Neutrophil (primary cell): ENCODE measurements around the gene ASB6.

ENCODE experiments used
- H3K27ac ChIP-seq: fragments of 200-600 bp; sonication (generic); 2 replicates; pipeline ENCODE4 v1.5.1; 2016; ENCODE audit warnings: mild to moderate bottlenecking, moderate library complexity
- H3K27me3 ChIP-seq: fragments of 200-600 bp; sonication (generic); 2 replicates; pipeline ENCODE4 v1.6.0; 2016; ENCODE audit warnings: mild to moderate bottlenecking
- H3K36me3 ChIP-seq: fragments of 200-600 bp; sonication (generic); 2 replicates; pipeline ENCODE4 v1.5.1; 2017
- H3K4me1 ChIP-seq, 2 experiments: fragments of 200-600 bp in 1 of 2; sonication (generic) in 1 of 2; 1 replicate in 1 of 2; 2 replicates in 1 of 2; pipeline versions ENCODE4 v1.5.1 to v1.6.1; 2013 to 2016; ENCODE audit warnings: low read depth in 1 of 2, low read length in 1 of 2, mild to moderate bottlenecking in 1 of 2, moderate library complexity in 1 of 2; ENCODE audit not compliant: control insufficient read depth in 1 of 2, insufficient read depth in 1 of 2
- H3K4me3 ChIP-seq, 2 experiments: fragments of 200-600 bp in 1 of 2; sonication (generic) in 1 of 2; 1 replicate in 1 of 2; 2 replicates in 1 of 2; pipeline ENCODE4 v1.5.1; 2013 to 2016; ENCODE audit warnings: low read depth in 1 of 2, low read length in 1 of 2, mild to moderate bottlenecking in 1 of 2, moderate library complexity in 1 of 2
- H3K9me3 ChIP-seq: fragments of 200-600 bp; sonication (generic); 2 replicates; pipeline ENCODE4 v1.5.1; 2016
- TF ChIP-seq, protein P1 (sequence below): fragments of 200-600 bp; sonication (generic); IDR thresholded peaks from 2 replicates; pipeline ENCODE4 v1.5.1; 2016; ENCODE audit warnings: antibody characterized with exemption

The ASB6 gene

GRCh38 chr9:129653823-129654553, 12.0 kb upstream of the ASB6 start:
- H3K36me3 ChIP-seq = no peaks in the 10 kb centered on the region
- H3K4me1 ChIP-seq = no peaks in the 10 kb centered on the region
- no peaks in the 10 kb centered on the region for H3K9me3 ChIP-seq
- no peak overlapping the region for H3K4me3 ChIP-seq
- TF ChIP-seq, protein P1, sequence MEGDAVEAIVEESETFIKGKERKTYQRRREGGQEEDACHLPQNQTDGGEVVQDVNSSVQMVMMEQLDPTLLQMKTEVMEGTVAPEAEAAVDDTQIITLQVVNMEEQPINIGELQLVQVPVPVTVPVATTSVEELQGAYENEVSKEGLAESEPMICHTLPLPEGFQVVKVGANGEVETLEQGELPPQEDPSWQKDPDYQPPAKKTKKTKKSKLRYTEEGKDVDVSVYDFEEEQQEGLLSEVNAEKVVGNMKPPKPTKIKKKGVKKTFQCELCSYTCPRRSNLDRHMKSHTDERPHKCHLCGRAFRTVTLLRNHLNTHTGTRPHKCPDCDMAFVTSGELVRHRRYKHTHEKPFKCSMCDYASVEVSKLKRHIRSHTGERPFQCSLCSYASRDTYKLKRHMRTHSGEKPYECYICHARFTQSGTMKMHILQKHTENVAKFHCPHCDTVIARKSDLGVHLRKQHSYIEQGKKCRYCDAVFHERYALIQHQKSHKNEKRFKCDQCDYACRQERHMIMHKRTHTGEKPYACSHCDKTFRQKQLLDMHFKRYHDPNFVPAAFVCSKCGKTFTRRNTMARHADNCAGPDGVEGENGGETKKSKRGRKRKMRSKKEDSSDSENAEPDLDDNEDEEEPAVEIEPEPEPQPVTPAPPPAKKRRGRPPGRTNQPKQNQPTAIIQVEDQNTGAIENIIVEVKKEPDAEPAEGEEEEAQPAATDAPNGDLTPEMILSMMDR = no peak
- H3K27ac ChIP-seq = no peak overlapping the region
- H3K27me3 ChIP-seq = peaks cover 41% of the 10 kb centered on the region

DNA sequence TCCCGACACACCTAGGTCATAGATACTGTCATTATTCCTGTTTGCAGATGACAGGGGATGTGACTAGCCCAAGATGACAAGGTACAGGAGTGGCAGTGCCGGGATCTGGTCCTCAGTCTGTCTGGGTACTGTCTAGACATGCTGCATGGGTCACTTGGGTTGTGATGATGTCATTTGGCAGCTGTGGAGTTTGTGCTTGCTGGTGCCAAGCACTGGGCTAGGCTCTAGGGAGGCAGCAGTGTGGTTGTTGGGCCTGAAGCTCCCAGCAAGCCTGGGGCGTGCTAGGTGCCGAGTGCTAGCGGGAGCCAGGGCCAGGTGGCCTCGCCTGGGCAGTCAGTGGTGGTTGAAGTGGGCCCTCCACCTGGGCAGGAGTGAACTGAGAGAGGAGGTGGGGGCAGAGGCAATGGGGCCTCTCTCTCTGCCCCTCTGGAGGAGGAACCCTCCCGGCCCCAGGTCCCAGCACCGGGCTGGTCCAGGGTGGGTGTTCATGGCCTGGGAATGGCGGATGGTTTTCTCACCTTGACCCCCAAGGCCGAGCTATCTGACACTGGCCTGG, 8.8 kb upstream of the ASB6 start:
- no peaks in the 10 kb centered on the region for H3K36me3 ChIP-seq
- H3K4me1 ChIP-seq = no peaks in the 10 kb centered on the region
- no peaks in the 10 kb centered on the region for H3K9me3 ChIP-seq
- H3K27me3 ChIP-seq = peaks cover 30% of the 10 kb centered on the region
- no peak overlapping the region for H3K4me3 ChIP-seq
- TF ChIP-seq, protein P1 = no peak
- no peak overlapping the region for H3K27ac ChIP-seq

DNA sequence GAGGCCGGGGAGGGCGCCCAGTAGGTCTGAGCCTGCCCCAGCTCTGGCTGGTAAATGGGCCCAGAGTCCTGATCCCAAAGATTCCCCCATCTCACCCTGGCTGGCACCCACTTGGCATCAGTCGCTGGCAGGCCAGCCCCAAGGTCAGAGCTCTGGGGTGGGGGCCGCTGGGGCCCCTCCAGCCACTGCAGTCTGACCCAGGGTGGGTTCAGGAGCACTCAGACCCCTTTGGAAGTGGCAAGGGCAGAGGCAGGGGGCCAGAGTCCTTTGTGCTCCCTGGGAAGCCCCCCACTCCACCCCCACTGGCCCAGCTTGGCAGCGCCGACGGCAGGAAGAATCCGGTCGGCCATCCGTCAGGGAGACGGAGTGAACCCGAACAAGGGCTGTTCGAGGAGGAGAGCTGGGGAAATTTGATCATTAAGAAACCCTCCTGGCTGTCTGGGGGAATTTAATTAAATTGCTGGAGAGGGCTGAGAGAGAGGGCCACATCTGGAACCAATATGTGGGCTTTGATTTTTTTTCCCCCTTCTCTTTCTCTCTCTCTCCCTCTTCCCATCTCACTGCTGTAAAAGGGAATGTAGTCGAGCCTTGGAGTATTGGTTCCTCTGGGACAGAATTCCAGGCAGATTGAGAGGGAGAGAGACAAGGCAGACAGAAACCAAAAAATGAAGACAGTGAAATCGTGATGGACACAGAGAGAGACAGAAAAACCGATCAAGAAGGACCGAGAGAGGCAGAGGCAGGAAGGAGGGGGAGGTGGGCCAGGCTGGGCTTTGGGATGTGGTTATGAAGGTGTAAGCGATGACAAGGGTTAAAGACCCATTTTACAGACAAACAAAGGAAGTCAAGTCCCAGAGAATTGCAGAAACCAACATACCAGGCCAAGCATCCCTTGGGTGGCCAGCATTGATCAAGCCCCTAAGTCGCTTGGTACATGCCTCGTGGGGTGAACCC, 8.1 kb upstream of the ASB6 start:
- peaks cover 23% of the 10 kb centered on the region for H3K27me3 ChIP-seq
- no peak overlapping the region for H3K27ac ChIP-seq
- H3K9me3 ChIP-seq = no peaks in the 10 kb centered on the region
- no peaks in the 10 kb centered on the region for H3K36me3 ChIP-seq
- no peaks in the 10 kb centered on the region for H3K4me1 ChIP-seq
- TF ChIP-seq, protein P1 = no peak
- no peak overlapping the region for H3K4me3 ChIP-seq

DNA sequence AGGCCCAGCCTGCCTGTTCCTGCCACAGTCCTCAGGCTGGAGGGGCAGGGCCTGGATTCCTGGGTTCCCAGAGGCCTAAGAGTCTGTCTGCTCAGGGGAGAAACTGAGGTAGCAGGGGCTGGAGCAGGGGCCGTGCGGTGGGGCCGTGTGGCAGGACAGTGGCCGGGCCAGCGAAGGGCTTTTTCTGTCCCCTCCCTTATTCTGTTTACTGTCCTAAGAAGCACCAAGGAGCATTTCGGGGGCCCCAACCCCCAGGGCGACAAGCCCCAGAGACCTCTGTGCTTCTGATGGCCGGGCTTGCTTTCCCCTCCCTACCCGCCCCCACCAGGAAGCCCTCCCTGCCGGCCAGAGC, 6.8 kb upstream of the ASB6 start:
- Histone ChIP-seq H3K4me3 (no peak overlapping the region), H3K4me1 (no peaks in the 10 kb centered on the region), H3K36me3 (no peaks in the 10 kb centered on the region), H3K9me3 (no peaks in the 10 kb centered on the region), H3K27ac (no peak overlapping the region), H3K27me3 (peaks cover 10% of the 10 kb centered on the region)
- TF ChIP-seq, protein P1 = no peak

DNA sequence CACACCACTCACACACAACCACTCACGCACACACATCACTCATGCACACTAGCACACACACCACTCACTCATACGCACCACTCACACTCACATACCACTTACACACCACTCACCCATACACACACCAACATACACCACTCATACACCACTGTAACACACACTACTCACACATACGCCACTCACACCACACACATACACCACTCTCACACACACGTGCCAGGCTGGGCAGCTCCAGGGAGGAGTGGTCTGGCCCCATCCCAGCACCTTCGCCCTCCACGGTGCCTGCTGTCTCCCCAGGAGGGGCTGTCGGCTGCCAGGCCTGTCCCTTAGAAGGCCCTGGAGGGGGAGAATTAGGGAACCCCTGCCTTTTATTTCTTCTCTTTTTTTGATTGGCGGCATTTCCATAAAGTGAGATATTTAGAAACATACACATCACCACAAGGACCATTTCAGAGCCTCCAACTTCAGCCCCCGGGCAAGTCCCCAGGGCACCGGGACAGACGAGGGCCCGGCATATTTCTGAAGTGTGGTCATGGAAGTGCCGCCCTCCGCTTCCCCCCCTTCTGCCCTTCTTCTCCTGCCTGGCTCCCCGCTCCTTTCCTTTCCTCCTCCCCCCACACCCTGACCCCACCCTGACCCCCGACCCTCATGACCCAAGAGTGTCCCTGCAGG, 6.3 kb upstream of the ASB6 start:
- Histone ChIP-seq H3K4me3 (no peak overlapping the region), H3K4me1 (no peaks in the 10 kb centered on the region), H3K27ac (no peak overlapping the region), H3K36me3 (no peaks in the 10 kb centered on the region), H3K27me3 (peaks cover 5% of the 10 kb centered on the region), H3K9me3 (no peaks in the 10 kb centered on the region)
- TF ChIP-seq, protein P1 = no peak
